OCI-LY3 (cell line): ENCODE data around the gene GNAQ.

ENCODE experiments used
- H2AFZ ChIP-seq: fragments of 200-600, 300-600 bp; shearing (Covaris generic); 2 replicates; pipeline ENCODE4 v1.6.0; 2014; ENCODE audit warnings: antibody characterized with exemption, low read depth, low read length
- H3K27ac ChIP-seq: fragments of 200-600, 300-600 bp; sonication (generic); 2 replicates; pipeline ENCODE4 v1.5.1; 2014; ENCODE audit warnings: mild to moderate bottlenecking, low read length, moderate library complexity, mixed read lengths
- H3K27me3 ChIP-seq: fragments of 200-600, 300-600 bp; sonication (generic); 2 replicates; pipeline ENCODE4 v1.6.1; 2014; ENCODE audit warnings: low read depth, low read length, mixed read lengths
- H3K36me3 ChIP-seq: fragments of 200-600, 300-600 bp; sonication (generic); replicated peaks from 2 replicates; pipeline ENCODE3; 2014; ENCODE audit warnings: low read depth, low read length, mixed read lengths
- H3K4me1 ChIP-seq: fragments of 300-600, 200-600 bp; sonication (generic); 2 replicates; pipeline ENCODE4 v1.6.1; 2014; ENCODE audit warnings: low read length, mixed read lengths
- H3K4me2 ChIP-seq: fragments of 200-600, 300-600 bp; sonication (generic); 2 replicates; pipeline ENCODE4 v1.6.1; 2014; ENCODE audit warnings: low read length, mixed read lengths
- H3K4me3 ChIP-seq: fragments of 300-600, 200-600 bp; sonication (generic); 2 replicates; pipeline ENCODE4 v1.5.1; 2014; ENCODE audit warnings: antibody characterized with exemption, mild to moderate bottlenecking, low read length, moderate library complexity
- H3K79me2 ChIP-seq: fragments of 300-600, 200-600 bp; shearing (Covaris generic); 2 replicates; pipeline ENCODE4 v1.6.1; 2014; ENCODE audit warnings: mild to moderate bottlenecking, low read length, mixed read lengths
- H3K9ac ChIP-seq: fragments of 300-600, 200-600 bp; shearing (Covaris generic); 2 replicates; pipeline ENCODE4 v1.6.0; 2014; ENCODE audit warnings: mild to moderate bottlenecking, low read length, moderate library complexity
- H3K9me3 ChIP-seq: fragments of 200-600, 300-600 bp; shearing (Covaris generic); 2 replicates; pipeline ENCODE4 v1.6.1; 2014; ENCODE audit warnings: low read length, mixed read lengths; ENCODE audit not compliant: insufficient read depth
- H4K20me1 ChIP-seq: fragments of 200-600, 300-600 bp; sonication (generic); 2 replicates; pipeline ENCODE4 v1.6.1; 2016; ENCODE audit warnings: low read length, mixed read lengths; ENCODE audit not compliant: insufficient read depth
- CTCF ChIP-seq: fragments of 200-600, 300-600 bp; sonication (generic); IDR thresholded peaks from 2 replicates; pipeline ENCODE4 v1.5.1; 2014; ENCODE audit warnings: antibody characterized with exemption, low read length, low read depth
- EZH2phosphoT487 ChIP-seq: fragments of 200-600 bp; shearing (Covaris generic); IDR thresholded peaks from 2 replicates; pipeline ENCODE4 v1.6.1; 2018; ENCODE audit warnings: antibody characterized with exemption, mixed run types, low read depth

Gene GNAQ

GRCh38 chr9:77834898-77835488 lies 196.6 kb downstream of the GNAQ start:
- Histone ChIP-seq H3K4me1 (no peaks in the 10 kb centered on the region), H3K27me3 (no peaks in the 10 kb centered on the region), H2AFZ (no peak overlapping the region), H3K36me3 (no peaks in the 10 kb centered on the region), H3K4me3 (no peak overlapping the region), H3K9ac (no peak overlapping the region), H3K79me2 (no peaks in the 10 kb centered on the region), H3K27ac (no peak overlapping the region), H3K9me3 (no peaks in the 10 kb centered on the region), H4K20me1 (no peaks in the 10 kb centered on the region), H3K4me2 (no peak overlapping the region)
- TF ChIP-seq EZH2phosphoT487 (no peak), CTCF (no peak)

- Histone ChIP-seq H3K9ac (no peak overlapping the region), H3K36me3 (no peaks in the 10 kb centered on the region), H3K9me3 (no peaks in the 10 kb centered on the region), H4K20me1 (no peaks in the 10 kb centered on the region), H3K4me1 (no peaks in the 10 kb centered on the region), H3K4me3 (no peak overlapping the region), H3K27ac (no peak overlapping the region), H3K27me3 (no peaks in the 10 kb centered on the region), H2AFZ (no peak overlapping the region), H3K79me2 (no peaks in the 10 kb centered on the region), H3K4me2 (no peak overlapping the region)
- TF ChIP-seq CTCF, result no peak
- TF ChIP-seq EZH2phosphoT487, result no peak
Observed at GRCh38 chr9:77833561-77834429, 197.8 kb downstream of the GNAQ start.

- H2AFZ ChIP-seq, result no peak overlapping the region
- no peaks in the 10 kb centered on the region for H3K36me3 ChIP-seq
- H3K79me2 ChIP-seq, result no peaks in the 10 kb centered on the region
- TF ChIP-seq EZH2phosphoT487 (no peak), CTCF (no peak)
- no peak overlapping the region for H3K27ac ChIP-seq
- no peak overlapping the region for H3K4me2 ChIP-seq
- H3K9ac ChIP-seq, result no peak overlapping the region
- no peak overlapping the region for H3K4me3 ChIP-seq
- no peaks in the 10 kb centered on the region for H3K9me3 ChIP-seq
- no peaks in the 10 kb centered on the region for H3K27me3 ChIP-seq
- H3K4me1 ChIP-seq, result peaks cover under 1% of the 10 kb centered on the region
- H4K20me1 ChIP-seq, result no peaks in the 10 kb centered on the region
Observed at GRCh38 chr9:77832639-77833038, 199.0 kb downstream of the GNAQ start.

GRCh38 chr9:77831781-77832180 lies 199.8 kb downstream of the GNAQ start:
- H3K27me3 ChIP-seq, result no peaks in the 10 kb centered on the region
- H3K4me1 ChIP-seq, result peaks cover 9% of the 10 kb centered on the region
- no peaks in the 10 kb centered on the region for H4K20me1 ChIP-seq
- H3K4me2 ChIP-seq, result no peak overlapping the region
- H3K4me3 ChIP-seq, result no peak overlapping the region
- no peaks in the 10 kb centered on the region for H3K9me3 ChIP-seq
- no peak overlapping the region for H3K27ac ChIP-seq
- no peaks in the 10 kb centered on the region for H3K36me3 ChIP-seq
- H3K9ac ChIP-seq, result no peak overlapping the region
- TF ChIP-seq CTCF, result no peak
- TF ChIP-seq EZH2phosphoT487, result no peak
- no peaks in the 10 kb centered on the region for H3K79me2 ChIP-seq
- H2AFZ ChIP-seq, result no peak overlapping the region
